Fibroblast of lung (primary cell): Measurements from ENCODE around the gene CCDC110. TPM values are rescaled to one million over a fixed set of nuclear protein-coding genes. Genes with fewer than 3 reads are reported as not detected.

Experiments used
- DNase-seq, 2 donors: peaks; one replicate each; pipeline versions ENCODE4 v3.0.0 to v3.0.0-alpha.2; 2010; ENCODE audit warnings: low read depth in 2 of 2
- H2AFZ ChIP-seq: 2 replicates; pipeline ENCODE4 v1.5.1; 2012; ENCODE audit warnings: low read length, control low read depth, inconsistent platforms
- H3K27ac ChIP-seq: 2 replicates; pipeline ENCODE4 v1.5.1; 2011; ENCODE audit warnings: low read length, control low read depth; ENCODE audit not compliant: insufficient read depth
- H3K27me3 ChIP-seq: 2 replicates; pipeline ENCODE4 v1.5.1; 2011; ENCODE audit warnings: mild to moderate bottlenecking, low read length; ENCODE audit not compliant: control insufficient read depth, insufficient read depth
- H3K36me3 ChIP-seq: 2 replicates; pipeline ENCODE4 v1.5.1; 2011; ENCODE audit warnings: low read length; ENCODE audit not compliant: control insufficient read depth, insufficient read depth
- H3K4me1 ChIP-seq: 2 replicates; pipeline ENCODE4 v1.5.1; 2011; ENCODE audit warnings: low read length; ENCODE audit not compliant: control insufficient read depth, insufficient read depth; ENCODE audit errors: extremely low read depth
- H3K4me2 ChIP-seq: 2 replicates; pipeline ENCODE4 v1.5.1; 2011; ENCODE audit warnings: low read length, control low read depth; ENCODE audit not compliant: insufficient read depth; ENCODE audit errors: extremely low read depth
- H3K4me3 ChIP-seq, 4 experiments: fragments of 200-600 bp in 1 of 4; sonication (generic) in 1 of 4; replicated peaks in 1 of 4; 2 replicates each; pipeline ENCODE4 v1.5.1; 2011 to 2016; ENCODE audit warnings: low read length in 4 of 4, low read depth in 3 of 4, mild to moderate bottlenecking in 3 of 4, control low read depth in 2 of 4, inconsistent platforms in 1 of 4, mixed read lengths in 1 of 4; ENCODE audit not compliant: insufficient read depth in 1 of 4; ENCODE audit errors: control extremely low read depth in 1 of 4
- H3K79me2 ChIP-seq: 2 replicates; pipeline ENCODE4 v1.5.1; 2012; ENCODE audit warnings: mild to moderate bottlenecking, low read length, inconsistent platforms; ENCODE audit not compliant: control insufficient read depth, insufficient read depth
- H3K9ac ChIP-seq: 2 replicates; pipeline ENCODE4 v1.5.1; 2011; ENCODE audit warnings: mild to moderate bottlenecking, low read length, control low read depth; ENCODE audit not compliant: insufficient read depth
- H3K9me3 ChIP-seq: 2 replicates; pipeline ENCODE4 v1.5.1; 2012; ENCODE audit warnings: low read depth, low read length; ENCODE audit not compliant: control insufficient read depth, insufficient read depth
- H4K20me1 ChIP-seq: 2 replicates; pipeline ENCODE4 v1.5.1; 2011; ENCODE audit warnings: low read length; ENCODE audit not compliant: control insufficient read depth, insufficient read depth; ENCODE audit errors: extremely low read depth
- EZH2 ChIP-seq: IDR thresholded peaks from 2 replicates; pipeline ENCODE4 v1.5.1; 2012; ENCODE audit warnings: low read length, control low read depth, mild to moderate bottlenecking; ENCODE audit errors: missing control alignments
- polyA plus RNA-seq, 2 donors: library from polyadenylated mRNA; depleted of rRNA in 1 of 2; stranded (reverse) in 1 of 2; unstranded in 1 of 2; fragments of >200 nt; gene quantifications; 2 replicates each; pipeline ENCODE4 v1.2.1, GENCODE V29; 2011 to 2012; ENCODE audit warnings: missing spikeins in 1 of 2
- total RNA-seq: library from RNA; depleted of rRNA; stranded (reverse); fragments of >200 nt; gene quantifications from 2 replicates; pipeline ENCODE4 v1.2.1, GENCODE V29; 2014
- TF ChIP-seq, protein P1 (sequence below), 2 donors: IDR thresholded peaks in 1 of 2; conservative IDR thresholded peaks in 1 of 2; 1 replicate in 1 of 2; 2 replicates in 1 of 2; pipeline ENCODE4 v1.5.1; 2011 to 2012; ENCODE audit warnings: low read length in 2 of 2, control low read depth in 1 of 2, inconsistent platforms in 1 of 2, low read depth in 1 of 2, mild to moderate bottlenecking in 1 of 2

CCDC110 gene
- total and polyA plus RNA-seq, 2 donors (not counting 1 experiment from before 2014, with no cell fraction given) = 0.83 to 2.0 TPM

DNA sequence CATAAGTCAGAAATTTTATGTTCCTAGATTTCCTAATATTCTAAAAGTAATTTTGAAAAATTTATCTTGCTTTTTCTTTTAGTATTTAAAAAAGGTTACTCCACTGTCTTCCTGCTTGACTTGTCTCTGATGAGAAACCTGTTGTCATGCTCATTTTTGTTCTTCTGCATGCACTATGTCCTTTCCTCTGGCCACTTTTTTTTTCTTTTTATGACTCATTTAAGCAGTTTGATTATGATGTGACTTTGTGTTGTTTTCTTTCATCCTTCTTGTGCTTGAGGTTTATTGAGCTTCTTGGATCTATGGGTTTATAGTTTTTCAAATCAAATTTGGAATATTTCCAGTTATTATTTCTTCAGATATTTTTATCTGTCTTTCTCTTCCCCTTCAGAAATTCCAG, 33.7 kb downstream of the CCDC110 start:
- no peak overlapping the region for H2AFZ ChIP-seq
- no peaks in the 10 kb centered on the region for H3K9me3 ChIP-seq
- H3K36me3 ChIP-seq = no peaks in the 10 kb centered on the region
- H3K27ac ChIP-seq = no peak overlapping the region
- TF ChIP-seq EZH2 = no peak
- TF ChIP-seq, protein P1, sequence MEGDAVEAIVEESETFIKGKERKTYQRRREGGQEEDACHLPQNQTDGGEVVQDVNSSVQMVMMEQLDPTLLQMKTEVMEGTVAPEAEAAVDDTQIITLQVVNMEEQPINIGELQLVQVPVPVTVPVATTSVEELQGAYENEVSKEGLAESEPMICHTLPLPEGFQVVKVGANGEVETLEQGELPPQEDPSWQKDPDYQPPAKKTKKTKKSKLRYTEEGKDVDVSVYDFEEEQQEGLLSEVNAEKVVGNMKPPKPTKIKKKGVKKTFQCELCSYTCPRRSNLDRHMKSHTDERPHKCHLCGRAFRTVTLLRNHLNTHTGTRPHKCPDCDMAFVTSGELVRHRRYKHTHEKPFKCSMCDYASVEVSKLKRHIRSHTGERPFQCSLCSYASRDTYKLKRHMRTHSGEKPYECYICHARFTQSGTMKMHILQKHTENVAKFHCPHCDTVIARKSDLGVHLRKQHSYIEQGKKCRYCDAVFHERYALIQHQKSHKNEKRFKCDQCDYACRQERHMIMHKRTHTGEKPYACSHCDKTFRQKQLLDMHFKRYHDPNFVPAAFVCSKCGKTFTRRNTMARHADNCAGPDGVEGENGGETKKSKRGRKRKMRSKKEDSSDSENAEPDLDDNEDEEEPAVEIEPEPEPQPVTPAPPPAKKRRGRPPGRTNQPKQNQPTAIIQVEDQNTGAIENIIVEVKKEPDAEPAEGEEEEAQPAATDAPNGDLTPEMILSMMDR (conservative IDR thresholded peaks at IDR 0.05 in 1 of 2, IDR thresholded peaks at IDR 0.05 in 1 of 2; ENCODE audit: low read depth in 1 of 2, low read length in 2 of 2) = no peak
- H3K4me2 ChIP-seq = no peak overlapping the region
- H3K4me1 ChIP-seq = no peaks in the 10 kb centered on the region
- DNase-seq = no peak
- H3K9ac ChIP-seq = no peak overlapping the region
- no peaks in the 10 kb centered on the region for H3K27me3 ChIP-seq
- no peak overlapping the region for H3K4me3 ChIP-seq
- no peaks in the 10 kb centered on the region for H4K20me1 ChIP-seq
- H3K79me2 ChIP-seq = no peaks in the 10 kb centered on the region

DNA sequence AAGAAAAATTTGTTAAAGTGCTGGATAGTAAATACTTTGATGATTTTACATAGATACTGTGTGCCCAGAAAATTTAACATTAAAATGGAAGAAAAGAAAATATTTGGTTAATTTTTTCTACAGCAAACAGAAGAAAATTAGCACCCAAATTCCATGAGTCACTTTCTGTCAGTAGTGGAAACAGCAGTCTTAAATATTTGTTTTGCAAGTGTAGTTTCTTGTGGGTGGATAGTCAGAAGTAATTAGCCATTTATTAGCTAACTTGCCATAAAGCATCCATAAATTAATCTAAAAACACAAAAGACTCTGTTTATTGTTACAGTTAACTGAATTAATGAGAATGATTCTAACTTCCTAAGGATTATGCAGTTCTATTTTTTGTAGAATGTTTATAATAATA, 36.1 kb downstream of the CCDC110 start:
- H3K4me1 ChIP-seq = no peaks in the 10 kb centered on the region
- no peaks in the 10 kb centered on the region for H3K79me2 ChIP-seq
- H4K20me1 ChIP-seq = no peaks in the 10 kb centered on the region
- H2AFZ ChIP-seq = no peak overlapping the region
- H3K4me2 ChIP-seq = no peak overlapping the region
- no peak overlapping the region for H3K9ac ChIP-seq
- no peak overlapping the region for H3K27ac ChIP-seq
- no peak overlapping the region for H3K4me3 ChIP-seq
- no peak for DNase-seq
- H3K27me3 ChIP-seq = no peaks in the 10 kb centered on the region
- H3K9me3 ChIP-seq = no peaks in the 10 kb centered on the region
- TF ChIP-seq, protein P1 (conservative IDR thresholded peaks at IDR 0.05 in 1 of 2, IDR thresholded peaks at IDR 0.05 in 1 of 2; ENCODE audit: low read depth in 1 of 2, low read length in 2 of 2) = no peak
- TF ChIP-seq EZH2 = no peak
- H3K36me3 ChIP-seq = no peaks in the 10 kb centered on the region

DNA sequence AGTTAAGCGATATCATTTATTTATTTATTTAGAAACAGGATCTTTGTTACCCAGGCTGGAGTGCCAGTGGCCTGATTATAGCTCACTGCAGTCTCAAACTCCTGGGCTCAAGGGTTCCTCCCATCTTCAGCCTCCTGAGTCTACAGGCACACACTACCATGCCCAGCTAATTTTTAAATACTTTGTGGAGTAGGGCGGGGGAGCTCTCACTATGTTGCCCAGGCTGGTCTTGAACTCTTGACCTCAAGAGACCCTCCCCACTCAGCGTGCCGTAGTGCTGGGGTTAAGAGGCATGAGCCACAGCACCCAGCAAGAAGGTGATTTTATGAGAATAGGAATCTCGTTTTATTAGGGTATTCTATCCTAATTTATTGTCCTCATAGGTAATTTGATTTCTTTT, 41.9 kb downstream of the CCDC110 start:
- Histone ChIP-seq H3K9me3 (no peaks in the 10 kb centered on the region), H3K4me1 (peaks cover 2% of the 10 kb centered on the region), H3K9ac (no peak overlapping the region), H4K20me1 (no peaks in the 10 kb centered on the region), H3K27me3 (no peaks in the 10 kb centered on the region), H3K4me3 (no peak overlapping the region), H3K4me2 (no peak overlapping the region), H2AFZ (no peak overlapping the region), H3K36me3 (no peaks in the 10 kb centered on the region), H3K79me2 (peaks cover 6% of the 10 kb centered on the region), H3K27ac (no peak overlapping the region)
- TF ChIP-seq, protein P1 (conservative IDR thresholded peaks at IDR 0.05 in 1 of 2, IDR thresholded peaks at IDR 0.05 in 1 of 2; ENCODE audit: low read depth in 1 of 2, low read length in 2 of 2) = no peak
- TF ChIP-seq EZH2 = no peak
- no peak for DNase-seq
